HG03521 (cell line): ENCODE results near the gene JUP.

Experiments used
- ATAC-seq: cut with Tn5 transposase; IDR thresholded peaks from one replicate; pipeline ENCODE4 v1.9.1; 2021; ENCODE audit warnings: mild to moderate bottlenecking, moderate library complexity; ENCODE audit not compliant: unreplicated experiment

Gene JUP

GRCh38 chr17:41810659-41811548, 24.4 kb upstream of the JUP start:
- ATAC-seq: no peak

GRCh38 chr17:41806685-41807445, 20.4 kb upstream of the JUP start:
- no peak for ATAC-seq

- ATAC-seq: no peak
These were observed 16.8 kb upstream of the JUP start for GRCh38 chr17:41803049-41804020.

- ATAC-seq: no peak
These were observed 15.1 kb upstream of the JUP start for GRCh38 chr17:41801374-41802271.

GRCh38 chr17:41800601-41801373, 14.3 kb upstream of the JUP start:
- no peak for ATAC-seq

GRCh38 chr17:41799366-41799765, 12.9 kb upstream of the JUP start:
- no peak for ATAC-seq

GRCh38 chr17:41797377-41797776, 10.9 kb upstream of the JUP start:
- ATAC-seq: no peak

GRCh38 chr17:41796121-41796895, 9.8 kb upstream of the JUP start:
- no peak for ATAC-seq

- no peak for ATAC-seq
These were observed 8.0 kb upstream of the JUP start for GRCh38 chr17:41794540-41794975.

- no peak for ATAC-seq
These were observed 7.5 kb upstream of the JUP start for GRCh38 chr17:41793784-41794539.

- no peak for ATAC-seq
These were observed 6.6 kb upstream of the JUP start for GRCh38 chr17:41792845-41793783.

GRCh38 chr17:41787021-41787418, 509 bp upstream of the JUP start:
- no peak for ATAC-seq

GRCh38 chr17:41785859-41786226, 668 bp downstream of the JUP start:
- ATAC-seq: no peak

GRCh38 chr17:41785091-41785858, 1.2 kb downstream of the JUP start:
- ATAC-seq: no peak

- no peak for ATAC-seq
These were observed 2.2 kb downstream of the JUP start for GRCh38 chr17:41784207-41784744.

- ATAC-seq: no peak
These were observed 4.4 kb downstream of the JUP start for GRCh38 chr17:41782142-41782541.
